Measurements from ENCODE around the gene C14orf93.
"Not testable (repeated sequence)": the region's sequence is repeated elsewhere in the genome, so short reads cannot be mapped to it uniquely, and the experiment has no call there.

Gene C14orf93

DNA sequence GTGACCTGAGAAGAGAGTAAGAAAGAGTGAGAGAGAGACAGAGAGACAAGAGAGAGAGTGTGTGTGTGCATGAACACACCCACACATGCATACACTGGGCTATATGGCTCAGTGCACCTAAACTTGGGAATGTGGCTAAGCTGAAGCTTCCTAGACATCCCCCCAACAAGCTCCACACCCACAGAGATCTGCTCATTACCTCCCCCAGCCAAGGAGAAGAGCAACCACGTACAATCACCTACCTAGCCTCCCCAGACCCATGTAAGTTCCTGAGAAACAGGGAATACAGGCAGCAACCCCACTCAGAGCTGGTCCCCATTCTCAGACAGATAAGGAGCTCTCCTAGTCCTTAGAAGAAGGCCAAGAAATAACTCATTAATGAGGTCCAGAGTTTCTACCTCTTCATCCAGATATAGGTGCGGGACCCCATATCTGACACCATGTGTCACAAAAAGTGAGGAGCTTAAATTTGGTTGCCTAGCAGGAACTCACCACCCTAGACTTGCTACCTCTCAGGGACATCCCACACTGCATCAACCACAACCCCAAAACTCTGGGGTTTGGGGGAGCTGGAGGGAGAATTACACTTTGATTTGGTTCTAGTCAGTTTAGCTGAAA lies 37.5 kb downstream of the C14orf93 start:
- DNase-seq = no peak

DNA sequence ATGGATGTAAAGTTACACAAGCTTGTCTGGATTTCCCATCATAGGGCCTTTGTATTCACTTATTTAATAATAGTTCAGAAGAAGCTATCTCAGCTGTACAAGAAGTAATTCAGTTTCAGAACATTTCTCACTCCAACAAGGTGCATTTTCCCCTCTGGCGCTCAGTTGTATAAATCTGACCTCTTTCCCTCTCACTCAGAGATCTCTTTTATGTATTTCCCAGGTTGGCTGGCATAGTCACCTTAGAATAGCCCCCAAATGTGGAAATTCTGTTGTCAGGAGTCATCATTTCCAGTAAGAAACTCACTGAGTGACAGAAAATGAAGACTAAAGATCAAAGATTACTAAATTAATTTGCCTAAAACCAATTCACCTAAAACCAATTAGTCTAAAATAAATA lies 38.8 kb downstream of the C14orf93 start:
- DNase-seq = no peak

DNA sequence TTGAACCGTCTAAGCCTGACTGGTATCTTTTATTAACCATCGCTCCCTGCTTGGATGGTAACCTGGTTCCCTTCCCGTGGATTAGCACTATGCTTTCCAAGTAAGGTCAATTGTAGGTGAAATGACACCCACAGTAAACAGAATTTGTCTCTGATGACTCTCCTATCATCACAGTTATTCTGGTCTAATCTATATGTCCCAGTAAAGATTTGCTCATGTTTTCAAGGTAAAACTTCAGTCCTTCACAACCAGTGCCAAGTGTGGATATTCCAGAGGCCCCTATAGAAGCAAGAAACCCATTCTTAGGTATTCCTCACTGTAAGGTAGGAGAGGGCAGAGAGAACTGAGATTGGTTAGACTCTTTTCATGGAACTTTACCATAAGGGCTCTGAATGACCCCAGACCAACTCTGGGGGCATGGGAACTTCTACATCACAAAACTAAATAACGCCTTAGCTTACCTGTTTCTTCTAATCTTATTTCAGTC lies 43.1 kb downstream of the C14orf93 start:
- no peak for DNase-seq

DNA sequence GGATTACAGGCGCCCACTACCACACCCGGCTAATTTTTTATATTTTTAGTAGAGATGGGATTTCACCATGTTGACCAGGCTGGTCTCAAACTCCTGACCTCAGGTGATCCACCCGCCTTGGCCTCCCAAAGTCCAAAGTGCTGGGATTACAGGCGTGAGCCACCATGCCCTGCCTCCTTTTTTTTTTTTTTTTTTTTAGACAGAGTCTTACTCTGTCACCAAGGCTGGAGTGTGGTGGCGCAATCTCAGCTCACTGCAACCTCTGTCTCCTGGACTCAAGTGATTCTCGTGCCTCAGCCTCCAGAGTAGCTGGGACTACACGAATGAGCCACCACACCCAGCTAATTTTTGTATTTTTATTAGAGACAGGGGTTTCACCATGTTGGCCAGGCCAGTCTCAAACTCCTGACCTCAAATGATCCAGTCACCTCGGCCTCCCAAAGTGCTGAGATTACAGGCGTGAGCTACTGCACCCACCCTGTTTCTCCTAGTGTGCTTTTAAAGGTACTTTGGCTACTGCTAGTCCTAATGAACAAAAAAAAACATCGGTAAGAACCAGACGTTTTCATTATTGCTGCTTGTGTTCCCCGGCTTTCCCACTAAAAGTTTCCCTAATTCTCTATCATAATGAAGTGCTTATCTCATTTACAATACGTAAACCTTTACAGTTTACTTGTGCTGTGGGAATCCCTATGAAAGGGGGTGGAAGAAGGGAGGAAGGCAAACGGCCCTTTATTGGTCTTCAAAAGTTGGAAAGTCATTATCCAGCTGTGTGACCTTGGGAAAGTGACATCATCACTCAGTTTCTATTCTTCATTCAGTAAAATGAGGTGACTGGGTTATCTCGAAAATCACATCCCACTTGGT lies 43.8 kb downstream of the C14orf93 start:
- DNase-seq = not testable (repeated sequence)

DNA sequence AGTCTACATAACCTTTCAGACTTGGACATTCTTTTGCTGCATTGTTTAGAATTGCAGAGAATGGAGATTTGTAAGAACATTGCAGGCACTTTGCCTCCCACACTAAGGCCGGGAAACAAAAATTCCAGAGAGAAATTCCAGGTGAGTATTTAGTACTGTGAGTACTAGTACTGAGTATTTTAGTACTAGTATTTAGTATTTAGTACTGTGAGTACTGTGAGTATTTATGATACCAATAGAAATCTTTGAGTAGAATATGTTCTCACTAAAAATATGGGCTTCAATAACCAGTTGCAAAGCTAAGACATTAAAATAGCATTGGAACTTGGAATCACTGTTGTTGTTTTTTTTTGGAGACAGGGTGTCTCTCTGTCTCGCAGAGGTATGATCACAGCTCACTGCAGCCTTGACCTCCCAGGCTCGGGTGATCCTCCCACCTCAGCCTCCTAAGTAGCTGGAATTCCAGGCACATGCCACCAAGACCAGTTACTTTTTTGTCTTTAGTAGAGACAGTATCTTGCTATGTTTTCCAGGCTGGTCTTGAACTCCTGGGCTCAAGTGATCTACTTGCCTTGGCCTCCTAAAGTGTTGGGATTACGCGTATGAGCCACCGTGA lies 47.8 kb downstream of the C14orf93 start:
- no peak for DNase-seq

DNA sequence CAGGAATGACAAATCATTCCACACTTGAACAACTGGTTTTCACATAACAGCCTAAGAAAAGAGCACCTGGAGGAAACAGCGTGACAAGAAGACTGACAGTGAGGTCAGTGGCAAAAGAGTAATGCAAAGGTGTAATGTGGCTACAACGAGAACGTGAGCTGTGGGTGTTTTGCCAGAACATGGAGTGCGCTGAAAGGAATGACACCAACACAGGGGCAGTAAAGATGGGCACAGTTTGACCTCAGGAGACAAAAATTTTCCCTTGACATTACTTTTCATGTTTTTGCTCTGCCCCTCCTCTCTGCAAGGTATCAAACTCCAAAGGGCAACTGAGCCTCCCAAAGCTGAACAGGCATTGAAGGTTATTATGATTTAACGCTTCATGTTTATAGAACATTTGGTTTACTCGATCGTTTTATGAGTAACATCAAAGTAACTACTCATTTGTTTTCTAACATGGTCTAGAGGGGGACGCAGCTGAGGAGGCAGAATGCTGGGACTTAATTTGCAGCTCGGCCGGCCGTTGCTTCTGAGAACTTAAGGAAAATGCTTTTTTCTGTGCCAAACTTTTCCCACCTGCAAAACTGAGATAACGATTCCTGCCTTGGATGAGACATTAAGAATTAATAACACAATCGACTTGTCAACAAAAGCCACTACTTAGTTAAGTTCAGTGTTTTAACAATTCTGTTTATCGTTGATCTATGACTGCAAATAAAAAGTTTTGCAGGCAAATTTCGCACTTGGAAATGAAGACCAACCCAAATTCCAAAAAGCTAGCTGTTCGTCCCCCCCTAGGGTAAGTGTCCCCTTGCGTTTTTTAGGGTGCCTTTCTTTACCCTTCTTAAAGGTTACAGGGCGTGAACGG lies 54.0 kb downstream of the C14orf93 start:
- no peak for DNase-seq

DNA sequence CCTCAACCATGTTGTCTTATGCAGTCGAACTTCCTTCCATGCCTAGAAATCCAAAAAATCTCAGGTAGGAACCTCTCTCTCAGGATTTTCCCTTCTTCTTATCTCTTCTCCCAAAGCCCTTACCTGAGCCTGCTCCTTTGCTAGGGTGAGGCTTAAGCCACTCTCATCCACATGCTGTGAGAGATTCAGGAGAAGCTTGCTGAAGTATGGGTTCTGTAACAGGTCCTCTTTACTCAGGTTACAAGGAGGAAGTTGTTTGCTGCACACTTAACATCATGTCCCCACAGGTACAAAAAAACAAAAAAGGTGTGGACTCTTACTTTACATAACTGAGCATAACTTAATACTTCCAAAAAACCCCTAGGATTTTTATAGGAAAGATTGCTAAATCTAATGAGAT lies 57.5 kb downstream of the C14orf93 start:
- DNase-seq = no peak

DNA sequence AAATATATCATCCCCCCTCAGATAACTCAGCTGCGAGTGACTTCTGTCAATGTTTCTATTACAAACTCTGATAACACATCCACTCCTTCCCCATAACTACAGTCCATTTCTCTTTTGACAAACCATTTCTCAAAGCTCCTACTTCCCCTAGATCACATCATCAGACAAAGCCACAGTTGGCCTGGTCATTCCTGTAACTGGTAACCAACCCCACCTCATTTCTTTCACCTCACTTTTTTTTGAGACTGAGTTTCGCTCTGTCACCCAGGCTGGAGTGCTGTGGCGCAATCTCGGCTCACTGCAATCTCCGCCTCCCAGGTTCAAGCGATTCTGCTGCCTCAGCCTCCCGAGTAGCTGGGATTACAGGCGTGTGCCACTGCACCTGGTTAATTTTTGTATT lies 58.1 kb downstream of the C14orf93 start:
- not testable (repeated sequence) for DNase-seq

DNA sequence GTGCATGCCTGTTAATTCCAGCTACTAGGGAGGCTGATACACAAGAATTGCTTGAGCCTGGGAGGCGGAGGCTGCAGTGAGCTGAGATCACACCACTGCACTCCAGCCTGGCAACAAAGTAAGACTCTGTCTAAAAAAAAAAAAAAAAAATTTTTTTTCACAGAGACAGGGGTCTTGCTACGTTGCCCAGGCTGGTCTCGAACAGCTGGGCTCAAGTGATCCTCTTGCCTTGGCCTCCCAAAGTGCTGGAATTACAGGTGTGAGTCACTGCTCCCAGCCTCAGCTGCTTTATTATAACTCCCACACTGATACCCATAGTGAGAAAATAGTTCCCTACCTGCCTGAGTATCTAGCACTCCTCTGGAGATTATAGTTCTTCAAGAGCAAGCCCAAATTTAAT lies 64.3 kb downstream of the C14orf93 start:
- no peak for DNase-seq

DNA sequence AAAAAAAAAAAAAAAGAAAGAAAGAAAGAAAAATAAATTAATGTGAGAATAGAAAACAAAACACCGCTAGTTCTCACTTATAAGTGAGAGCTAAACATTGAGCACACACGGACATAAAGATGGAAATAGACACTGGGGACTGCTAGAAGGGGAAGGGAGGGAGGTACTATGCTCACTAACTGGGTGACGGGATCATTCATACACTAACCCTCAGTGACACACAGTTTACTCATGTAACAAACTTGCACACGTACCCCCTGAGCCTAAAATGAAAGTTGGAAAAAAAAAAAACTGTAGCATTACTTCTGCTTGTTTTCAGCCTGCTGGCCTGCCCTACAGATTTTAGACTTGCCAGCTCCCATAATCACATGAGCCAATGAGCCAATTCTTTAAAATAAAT lies 70.3 kb downstream of the C14orf93 start:
- no peak for DNase-seq
